ENCODE data around the gene SFPQ.
"Not testable (repeated sequence)": the region's sequence is repeated elsewhere in the genome, so short reads cannot be mapped to it uniquely, and the experiment has no call there.

The SFPQ gene

GRCh38 chr1:35192853-35193664, at the start of gene SFPQ:
Gene SFPQ, minus strand, starts transcription at chr1:35193145. Its CDS starts 96 bp downstream, at chr1:35193049.
- DNase-seq (ENCODE audit: low read depth, low spot score): peak; percentile 97
- H3K27ac ChIP-seq (ENCODE audit: low read length): no peak within 1 kb of the TSS
- no CpG with 5 or more reads among the region's 50 CpGs for WGBS (ENCODE audit: insufficient coverage, insufficient read length)
- no peaks in the 10 kb centered on the region for H3K9me3 ChIP-seq (ENCODE audit: control insufficient read depth, insufficient read depth, low read length)
- peaks cover 23% of the 10 kb centered on the region; the same call in 1 of the 2 replicates for H3K36me3 ChIP-seq (ENCODE audit: control insufficient read depth, insufficient read depth, low read length)
- peak within 1 kb of the TSS; percentile 98 for H3K4me3 ChIP-seq (ENCODE audit: low read length)
- no peaks in the 10 kb centered on the region for H3K27me3 ChIP-seq (ENCODE audit: control insufficient read depth, insufficient read depth, low read length)
- H3K4me1 ChIP-seq (ENCODE audit: control insufficient read depth, insufficient read depth, low read length): no peaks in the 10 kb centered on the region

GRCh38 chr1:35236772-35237171, 43.8 kb upstream of the SFPQ start:
- not testable (repeated sequence) for H3K4me3 ChIP-seq (ENCODE audit: low read length); DNase-seq (ENCODE audit: low read depth, low spot score); H3K9me3 ChIP-seq (ENCODE audit: control insufficient read depth, insufficient read depth, low read length); H3K27ac ChIP-seq (ENCODE audit: low read length); H3K36me3 ChIP-seq (ENCODE audit: control insufficient read depth, insufficient read depth, low read length); H3K27me3 ChIP-seq (ENCODE audit: control insufficient read depth, insufficient read depth, low read length); H3K4me1 ChIP-seq (ENCODE audit: control insufficient read depth, insufficient read depth, low read length)
- no CpG with 5 or more reads among the region's 2 CpGs for WGBS (ENCODE audit: insufficient coverage, insufficient read length)

- H3K36me3 ChIP-seq (ENCODE audit: control insufficient read depth, insufficient read depth, low read length): no peaks in the 10 kb centered on the region
- H3K27ac ChIP-seq (ENCODE audit: low read length): no peak overlapping the region
- H3K27me3 ChIP-seq (ENCODE audit: control insufficient read depth, insufficient read depth, low read length): no peaks in the 10 kb centered on the region
- no peak overlapping the region for H3K4me3 ChIP-seq (ENCODE audit: low read length)
- no peaks in the 10 kb centered on the region for H3K9me3 ChIP-seq (ENCODE audit: control insufficient read depth, insufficient read depth, low read length)
- WGBS (ENCODE audit: insufficient coverage, insufficient read length): no CpG with 5 or more reads among the region's 1 CpG
- no peaks in the 10 kb centered on the region for H3K4me1 ChIP-seq (ENCODE audit: control insufficient read depth, insufficient read depth, low read length)
- no peak for DNase-seq (ENCODE audit: low read depth, low spot score)
Measured at GRCh38 chr1:35231287-35231686, 38.3 kb upstream of the SFPQ start.

GRCh38 chr1:35229587-35230360, 36.8 kb upstream of the SFPQ start:
- H3K4me3 ChIP-seq (ENCODE audit: low read length): no peak overlapping the region
- H3K27me3 ChIP-seq (ENCODE audit: control insufficient read depth, insufficient read depth, low read length): no peaks in the 10 kb centered on the region
- no peaks in the 10 kb centered on the region for H3K4me1 ChIP-seq (ENCODE audit: control insufficient read depth, insufficient read depth, low read length)
- no peaks in the 10 kb centered on the region for H3K9me3 ChIP-seq (ENCODE audit: control insufficient read depth, insufficient read depth, low read length)
- WGBS (ENCODE audit: insufficient coverage, insufficient read length): no CpG with 5 or more reads among the region's 1 CpG
- H3K27ac ChIP-seq (ENCODE audit: low read length): no peak overlapping the region
- DNase-seq (ENCODE audit: low read depth, low spot score): no peak
- H3K36me3 ChIP-seq (ENCODE audit: control insufficient read depth, insufficient read depth, low read length): no peaks in the 10 kb centered on the region

GRCh38 chr1:35226546-35226945, 33.6 kb upstream of the SFPQ start:
- H3K4me1 ChIP-seq (ENCODE audit: control insufficient read depth, insufficient read depth, low read length): no peaks in the 10 kb centered on the region
- no peaks in the 10 kb centered on the region for H3K9me3 ChIP-seq (ENCODE audit: control insufficient read depth, insufficient read depth, low read length)
- H3K36me3 ChIP-seq (ENCODE audit: control insufficient read depth, insufficient read depth, low read length): no peaks in the 10 kb centered on the region
- no peak overlapping the region for H3K4me3 ChIP-seq (ENCODE audit: low read length)
- WGBS (ENCODE audit: insufficient coverage, insufficient read length): no CpG with 5 or more reads among the region's 2 CpGs
- DNase-seq (ENCODE audit: low read depth, low spot score): no peak
- H3K27me3 ChIP-seq (ENCODE audit: control insufficient read depth, insufficient read depth, low read length): no peaks in the 10 kb centered on the region
- no peak overlapping the region for H3K27ac ChIP-seq (ENCODE audit: low read length)

- Histone ChIP-seq H3K4me1 (ENCODE audit: control insufficient read depth, insufficient read depth, low read length) (peaks cover 2% of the 10 kb centered on the region; the same call in 1 of the 2 replicates), H3K27ac (ENCODE audit: low read length) (no peak overlapping the region), H3K27me3 (ENCODE audit: control insufficient read depth, insufficient read depth, low read length) (no peaks in the 10 kb centered on the region), H3K4me3 (ENCODE audit: low read length) (no peak overlapping the region), H3K9me3 (ENCODE audit: control insufficient read depth, insufficient read depth, low read length) (no peaks in the 10 kb centered on the region), H3K36me3 (ENCODE audit: control insufficient read depth, insufficient read depth, low read length) (no peaks in the 10 kb centered on the region)
- DNase-seq (ENCODE audit: low read depth, low spot score): no peak
- WGBS (ENCODE audit: insufficient coverage, insufficient read length): no CpG with 5 or more reads among the region's 4 CpGs
Measured at GRCh38 chr1:35223084-35223630, 30.2 kb upstream of the SFPQ start.

- DNase-seq (ENCODE audit: low read depth, low spot score): no peak
Measured at GRCh38 chr1:35222322-35223083, 29.6 kb upstream of the SFPQ start.

GRCh38 chr1:35220976-35221375, 28.0 kb upstream of the SFPQ start:
- peaks cover 2% of the 10 kb centered on the region; the same call in 1 of the 2 replicates for H3K4me1 ChIP-seq (ENCODE audit: control insufficient read depth, insufficient read depth, low read length)
- no peak overlapping the region for H3K4me3 ChIP-seq (ENCODE audit: low read length)
- no peak for DNase-seq (ENCODE audit: low read depth, low spot score)
- H3K9me3 ChIP-seq (ENCODE audit: control insufficient read depth, insufficient read depth, low read length): no peaks in the 10 kb centered on the region
- WGBS (ENCODE audit: insufficient coverage, insufficient read length): no CpG with 5 or more reads among the region's 2 CpGs
- no peaks in the 10 kb centered on the region for H3K36me3 ChIP-seq (ENCODE audit: control insufficient read depth, insufficient read depth, low read length)
- H3K27me3 ChIP-seq (ENCODE audit: control insufficient read depth, insufficient read depth, low read length): no peaks in the 10 kb centered on the region
- H3K27ac ChIP-seq (ENCODE audit: low read length): no peak overlapping the region

More at GRCh38 chr1:35222322-35223083, 29.6 kb upstream of the SFPQ start:
- H3K4me1 ChIP-seq (ENCODE audit: control insufficient read depth, insufficient read depth, low read length): peaks cover 2% of the 10 kb centered on the region; the same call in 1 of the 2 replicates
- no peak overlapping the region for H3K4me3 ChIP-seq (ENCODE audit: low read length)
- WGBS (ENCODE audit: insufficient coverage, insufficient read length): no CpG with 5 or more reads among the region's 6 CpGs
- H3K36me3 ChIP-seq (ENCODE audit: control insufficient read depth, insufficient read depth, low read length): no peaks in the 10 kb centered on the region
- no peaks in the 10 kb centered on the region for H3K9me3 ChIP-seq (ENCODE audit: control insufficient read depth, insufficient read depth, low read length)
- H3K27me3 ChIP-seq (ENCODE audit: control insufficient read depth, insufficient read depth, low read length): no peaks in the 10 kb centered on the region
- no peak overlapping the region for H3K27ac ChIP-seq (ENCODE audit: low read length)

- DNase-seq (ENCODE audit: low read depth, low spot score): no peak
- H3K27ac ChIP-seq (ENCODE audit: low read length): no peak overlapping the region
- no peaks in the 10 kb centered on the region for H3K9me3 ChIP-seq (ENCODE audit: control insufficient read depth, insufficient read depth, low read length)
- no peaks in the 10 kb centered on the region for H3K36me3 ChIP-seq (ENCODE audit: control insufficient read depth, insufficient read depth, low read length)
- no peak overlapping the region for H3K4me3 ChIP-seq (ENCODE audit: low read length)
- H3K4me1 ChIP-seq (ENCODE audit: control insufficient read depth, insufficient read depth, low read length): peaks cover 2% of the 10 kb centered on the region; the same call in 1 of the 2 replicates
- no CpG with 5 or more reads among the region's 3 CpGs for WGBS (ENCODE audit: insufficient coverage, insufficient read length)
- H3K27me3 ChIP-seq (ENCODE audit: control insufficient read depth, insufficient read depth, low read length): no peaks in the 10 kb centered on the region
Measured at GRCh38 chr1:35215346-35215745, 22.4 kb upstream of the SFPQ start.

- no peaks in the 10 kb centered on the region for H3K27me3 ChIP-seq (ENCODE audit: control insufficient read depth, insufficient read depth, low read length)
- H3K36me3 ChIP-seq (ENCODE audit: control insufficient read depth, insufficient read depth, low read length): no peaks in the 10 kb centered on the region
- H3K9me3 ChIP-seq (ENCODE audit: control insufficient read depth, insufficient read depth, low read length): no peaks in the 10 kb centered on the region
- H3K4me3 ChIP-seq (ENCODE audit: low read length): no peak overlapping the region
- no peak for DNase-seq (ENCODE audit: low read depth, low spot score)
- H3K27ac ChIP-seq (ENCODE audit: low read length): no peak overlapping the region
- no CpG with 5 or more reads among the region's 1 CpG for WGBS (ENCODE audit: insufficient coverage, insufficient read length)
- H3K4me1 ChIP-seq (ENCODE audit: control insufficient read depth, insufficient read depth, low read length): peaks cover 2% of the 10 kb centered on the region; the same call in 1 of the 2 replicates
Measured at GRCh38 chr1:35211120-35211414, 18.1 kb upstream of the SFPQ start.

All from iPS DF 6.9 (cell line).